Measurements from ENCODE around the gene EPO.
"Not testable (repeated sequence)": the region's sequence is repeated elsewhere in the genome, so short reads cannot be mapped to it uniquely, and the experiment has no call there.

EPO gene

DNA sequence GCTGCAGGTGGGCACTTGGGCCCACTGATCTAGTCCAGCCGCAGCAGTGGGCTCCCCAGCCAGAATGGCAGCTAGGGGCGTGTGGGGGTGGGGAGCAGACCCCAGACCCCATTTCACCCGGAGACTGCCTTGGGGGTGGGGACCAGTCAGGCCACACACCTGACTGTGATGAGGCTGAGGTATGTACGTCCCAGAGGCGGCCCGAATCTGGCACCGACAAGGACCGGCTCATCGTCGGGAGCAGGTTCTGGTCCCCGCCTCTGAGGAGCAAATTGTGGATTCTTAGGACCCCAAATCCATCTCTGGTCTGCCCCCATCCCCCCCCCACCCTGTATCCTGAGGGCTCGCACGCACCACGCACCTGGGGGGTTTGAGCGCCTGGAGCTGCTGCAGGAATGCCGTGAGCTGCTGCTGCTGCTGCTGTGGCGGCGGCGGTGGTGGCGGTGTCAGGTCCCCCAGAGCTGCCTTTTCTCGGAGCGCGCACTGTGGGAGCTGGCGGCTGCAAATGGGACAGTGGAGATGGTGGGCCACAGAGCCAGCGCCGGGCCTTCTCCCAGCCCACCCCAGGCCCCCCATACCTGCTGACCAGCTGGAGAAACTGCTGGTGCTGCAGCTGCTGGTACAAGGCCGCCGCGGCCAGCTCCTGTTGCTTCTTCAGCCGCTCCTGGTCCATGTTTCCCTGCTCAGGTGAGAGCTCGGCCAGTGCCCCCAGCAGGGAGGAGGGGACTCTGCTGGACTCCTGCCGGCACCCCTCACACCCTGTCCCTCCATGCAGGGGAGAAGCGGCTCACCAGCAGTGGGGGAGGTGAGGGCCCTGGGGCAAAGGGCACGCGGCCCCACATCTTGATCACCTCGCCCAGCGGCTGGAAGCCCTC is 36.4 kb upstream of the EPO start:
- DNase-seq = no peak

DNA sequence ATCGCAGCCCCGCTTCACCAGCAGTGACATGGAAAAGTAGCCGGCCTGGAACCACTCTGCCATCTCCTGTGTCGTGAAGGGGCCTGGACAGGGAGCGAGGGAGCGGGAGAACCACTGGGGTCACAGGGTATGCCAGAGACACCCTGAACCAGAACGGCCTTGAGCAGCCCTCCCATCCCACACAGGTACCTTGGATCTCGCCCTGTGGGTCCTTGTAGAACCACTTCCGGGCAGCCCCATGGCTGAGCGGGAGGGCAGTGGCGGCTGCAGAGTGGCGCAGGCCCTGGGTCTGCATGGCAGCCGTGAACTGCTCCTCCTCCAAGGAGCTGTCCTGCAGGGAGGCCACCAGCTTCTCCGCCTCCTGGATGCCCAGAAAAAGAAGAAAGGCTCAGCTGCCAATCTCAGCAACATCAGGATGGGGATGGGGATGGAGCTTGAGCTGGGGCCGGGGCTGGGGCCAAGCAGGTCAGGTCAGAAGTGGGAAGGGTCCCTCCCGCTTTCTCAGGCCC is 35.7 kb upstream of the EPO start:
- DNase-seq = no peak

DNA sequence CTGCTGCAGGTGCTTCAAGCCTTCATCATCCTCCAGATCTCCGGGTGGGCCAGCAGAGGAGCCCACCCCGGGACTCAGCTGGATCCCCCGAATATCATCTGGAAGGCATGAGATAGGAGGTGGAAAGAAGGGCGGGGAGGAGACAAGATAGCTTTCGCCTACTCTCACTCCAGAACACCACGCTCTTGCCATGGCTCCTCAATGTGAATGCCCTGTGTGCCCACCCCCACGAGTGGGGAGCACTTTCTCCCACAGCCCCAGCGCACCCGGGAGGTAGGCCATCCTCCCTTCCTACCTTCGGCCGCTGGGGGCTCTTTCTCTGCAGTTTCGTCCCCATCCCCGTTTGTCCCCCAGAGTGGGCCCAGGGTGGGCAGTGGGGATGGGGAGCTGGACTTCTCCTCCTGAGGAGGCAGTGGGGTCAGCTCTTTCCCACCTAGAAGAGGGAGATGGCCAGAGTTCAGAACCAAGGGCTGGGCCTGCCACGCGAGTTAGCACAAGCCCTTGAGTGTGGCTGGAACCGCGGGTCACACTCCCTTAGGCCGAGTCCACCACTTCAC is 35.1 kb upstream of the EPO start:
- DNase-seq = no peak

DNA sequence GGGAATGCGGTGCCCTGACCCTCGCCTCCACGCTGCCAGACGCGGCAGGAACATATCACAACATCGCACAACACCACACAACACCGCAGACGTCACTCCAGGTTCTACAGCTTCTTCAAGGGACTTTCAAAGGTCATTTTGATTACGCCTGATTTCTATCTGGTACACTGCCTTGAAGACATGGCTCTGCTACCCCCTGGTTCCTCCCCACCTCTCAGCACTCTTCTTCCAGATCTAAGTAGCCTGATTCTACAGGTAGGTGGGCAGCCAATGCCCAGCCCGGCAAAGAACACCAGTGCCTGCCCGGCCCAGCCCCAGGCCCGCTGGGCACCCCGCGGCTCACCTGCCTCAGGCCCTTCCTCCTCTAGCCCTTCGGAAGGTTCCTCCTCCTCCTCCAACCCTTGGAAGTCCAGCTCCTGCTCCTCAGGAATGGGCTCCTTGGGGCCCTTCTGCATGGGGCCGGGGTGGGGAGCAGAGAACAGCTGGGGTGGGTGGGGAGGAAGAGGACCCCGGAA is 34.6 kb upstream of the EPO start:
- no peak for DNase-seq

DNA sequence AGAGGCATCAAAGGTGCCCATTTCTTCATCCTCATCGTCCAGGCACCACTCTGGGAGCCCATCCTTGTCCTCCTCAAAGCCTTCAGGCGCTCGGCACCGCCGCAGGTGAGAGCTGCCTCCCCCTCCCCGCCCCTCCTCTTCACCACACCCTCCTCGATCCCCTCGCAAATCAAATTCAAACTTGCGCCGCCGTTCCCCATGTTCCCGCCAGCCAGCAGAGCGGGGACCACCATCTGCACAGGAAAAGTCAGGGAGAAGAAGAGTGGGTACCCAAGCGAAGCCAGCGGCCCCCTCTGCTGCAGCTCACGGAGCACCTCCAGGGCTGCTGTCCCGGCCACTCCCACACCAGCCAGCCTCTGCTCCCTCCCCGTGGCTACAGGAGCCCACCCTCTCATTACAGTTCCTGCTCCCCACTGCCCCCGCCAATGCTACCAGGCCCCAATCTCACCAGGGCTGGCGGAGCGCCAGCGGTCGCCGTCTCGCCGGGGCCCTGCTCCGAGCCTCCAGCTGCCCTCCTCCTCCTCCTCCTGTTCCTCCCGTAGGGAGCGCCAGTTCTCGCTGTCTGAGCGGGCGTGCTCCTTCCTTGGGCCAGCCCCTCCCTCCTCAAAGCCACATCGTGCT is 34.0 kb upstream of the EPO start:
- DNase-seq = no peak

DNA sequence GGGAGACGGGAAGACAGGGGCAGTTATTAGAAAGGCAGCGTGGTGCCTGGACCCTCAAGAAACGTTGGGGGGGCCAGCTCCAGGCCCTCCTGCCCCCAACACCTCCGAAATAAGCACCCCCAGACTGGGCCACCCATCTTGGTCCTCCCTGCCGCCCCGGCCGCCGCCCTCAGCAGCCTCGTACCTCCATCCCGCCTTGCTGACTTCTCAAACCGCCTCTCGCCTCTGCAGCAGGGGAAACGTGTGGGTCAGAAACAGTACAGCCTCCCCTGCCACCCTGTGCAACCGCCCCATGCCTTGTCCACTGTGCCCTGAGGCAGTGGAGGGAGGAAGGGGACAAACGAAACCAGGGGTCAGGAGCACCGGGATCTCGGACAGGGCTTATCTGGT is 33.5 kb upstream of the EPO start:
- no peak for DNase-seq

- DNase-seq = no peak
Measured at GRCh38 chr7:100687261-100687660, 33.0 kb upstream of the EPO start.

GRCh38 chr7:100687751-100688300 is 32.4 kb upstream of the EPO start:
- no peak for DNase-seq

- DNase-seq = no peak
Measured at GRCh38 chr7:100688326-100688860, 31.9 kb upstream of the EPO start.

- DNase-seq = no peak
Measured at GRCh38 chr7:100689230-100690135, 30.8 kb upstream of the EPO start.

- peak; percentile 82 for DNase-seq
Measured at GRCh38 chr7:100691676-100692577, 28.3 kb upstream of the EPO start.

- no peak for DNase-seq
Measured at GRCh38 chr7:100692578-100692961, 27.7 kb upstream of the EPO start.

DNA sequence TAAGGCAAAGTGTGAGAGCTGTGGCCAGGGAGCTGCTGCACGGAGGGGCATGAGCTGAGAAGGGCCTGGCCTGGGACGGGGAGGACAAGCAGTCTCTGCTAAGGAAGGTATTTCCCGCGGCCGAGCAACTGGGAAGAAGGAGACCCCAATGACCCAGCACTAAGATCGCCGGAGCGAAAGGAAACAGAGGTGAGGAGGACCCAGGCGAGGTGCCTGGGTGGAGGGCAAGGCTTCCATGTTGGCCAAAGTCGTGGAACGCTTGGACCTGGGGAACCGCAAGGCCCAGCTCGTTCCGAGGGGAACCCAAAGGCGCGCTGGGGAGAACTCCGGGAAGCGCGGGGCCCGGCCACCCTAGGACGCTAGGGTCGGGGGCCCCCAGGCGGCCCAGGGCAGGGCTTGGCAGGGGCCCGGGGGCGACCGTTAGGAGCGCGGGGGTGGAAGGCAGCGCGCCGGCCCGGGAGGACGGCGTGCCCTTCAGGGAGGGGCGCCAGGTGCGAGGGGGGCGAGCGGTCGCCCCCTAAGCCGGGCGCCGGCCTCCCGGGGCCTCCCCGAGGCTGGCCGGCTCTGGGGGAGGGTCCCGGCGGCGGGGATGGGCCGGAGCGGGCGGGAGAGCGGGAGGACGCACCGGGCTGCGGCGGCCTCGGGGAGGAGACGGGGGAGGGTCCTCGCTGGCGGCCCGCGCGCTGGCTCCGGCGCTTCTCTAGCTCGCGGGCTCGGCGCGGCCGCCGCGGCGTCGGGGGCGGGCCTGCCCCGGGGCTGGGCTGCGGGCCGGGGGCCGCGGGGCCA is 26.8 kb upstream of the EPO start:
- no peak for DNase-seq

DNA sequence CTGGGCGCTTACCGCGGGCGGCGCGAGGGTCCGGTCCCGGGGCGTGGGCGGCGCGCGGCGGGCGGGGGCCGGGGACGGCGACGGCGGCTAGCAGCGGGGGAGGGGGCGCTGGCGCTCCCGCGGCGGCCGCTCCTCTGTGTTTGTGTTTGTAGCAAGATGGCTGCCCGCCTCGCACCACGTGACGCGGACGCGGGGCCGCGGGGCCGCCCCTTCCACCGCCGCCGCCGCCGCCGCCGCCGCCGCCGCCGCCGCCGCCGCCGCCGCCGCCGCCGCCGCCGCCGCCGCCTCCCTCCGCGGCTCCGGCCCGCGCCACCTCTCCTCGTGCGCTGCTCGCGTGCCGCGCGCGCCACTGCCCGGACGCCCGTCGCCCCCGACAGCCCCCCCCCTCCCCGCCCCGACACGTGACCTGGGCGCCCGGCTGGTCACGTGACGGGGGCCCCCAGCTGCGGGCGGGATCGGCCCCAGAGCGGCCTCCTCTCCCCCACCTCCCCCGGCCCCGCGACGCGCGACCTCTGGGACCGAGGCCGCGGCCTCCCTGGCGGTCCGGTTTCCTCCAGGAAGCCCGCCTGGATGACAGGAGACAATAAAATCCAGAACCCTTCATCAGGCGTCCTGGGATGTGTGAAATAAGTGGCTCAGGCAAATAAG is 26.0 kb upstream of the EPO start, which contains the start of gene GIGYF1:
Gene GIGYF1 (minus strand): TSS at position 153 of the 648 bp plus-strand sequence. CDS start 6,012 bp downstream, outside the sequence.
- DNase-seq = peak; percentile 71

GRCh38 chr7:100696123-100696521 is 24.1 kb upstream of the EPO start:
- DNase-seq = no peak

- no peak for DNase-seq
Measured at GRCh38 chr7:100699018-100699417, 21.2 kb upstream of the EPO start.

- not testable (repeated sequence) for DNase-seq
Measured at GRCh38 chr7:100701089-100701488, 19.2 kb upstream of the EPO start.

DNA sequence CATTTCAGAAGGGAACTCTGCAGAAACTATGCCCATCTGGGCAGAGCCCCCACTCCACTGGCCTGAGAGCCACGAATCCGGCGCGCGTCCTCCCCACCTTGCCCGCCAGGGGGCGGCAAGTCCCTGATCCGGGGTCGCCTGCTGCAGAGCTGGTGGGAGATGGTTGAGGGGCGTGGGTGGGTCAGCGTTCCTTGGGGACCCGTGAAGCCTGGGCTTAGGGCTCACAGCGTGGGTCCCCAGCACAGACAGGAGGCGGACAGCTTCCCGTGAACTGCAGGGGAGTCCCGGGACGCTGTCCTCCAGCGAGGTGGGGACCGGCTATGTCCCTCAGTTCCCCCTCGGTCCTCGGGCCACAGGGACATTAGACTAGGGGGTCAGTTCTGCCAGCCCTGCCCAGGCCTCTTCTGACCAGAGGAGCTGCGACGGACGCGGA is 14.9 kb upstream of the EPO start:
- peak; percentile 81 for DNase-seq

Measured in activated CD8-positive, alpha-beta memory T cell treated with anti-CD3 and anti-CD28 coated beads, Interleukin-2, amount 50 U/mL, for 4 hours (primary cell).